Skeletal muscle tissue (tissue), 4 donors: ENCODE results near the gene SHISAL2A. TPM values are rescaled to one million over a fixed set of nuclear protein-coding genes. Genes with fewer than 3 reads are reported as not detected.

Experiments used
- H3K27ac ChIP-seq: one replicate; pipeline ENCODE4 v1.7.0; 2013; ENCODE audit warnings: mild to moderate bottlenecking, low read depth, low read length, inconsistent platforms
- H3K27me3 ChIP-seq, 3 donors: one replicate each; pipeline ENCODE4 v1.7.0; 2013; ENCODE audit warnings: low read length in 3 of 3; ENCODE audit not compliant: control insufficient read depth in 3 of 3, insufficient read depth in 3 of 3
- H3K36me3 ChIP-seq, 3 donors: one replicate each; pipeline ENCODE4 v1.7.0; 2013; ENCODE audit warnings: low read length in 3 of 3; ENCODE audit not compliant: control insufficient read depth in 3 of 3, insufficient read depth in 3 of 3
- H3K4me1 ChIP-seq, 3 donors: one replicate each; pipeline ENCODE4 v1.7.0; 2013; ENCODE audit warnings: low read length in 3 of 3, mild to moderate bottlenecking in 3 of 3; ENCODE audit not compliant: control insufficient read depth in 3 of 3, insufficient read depth in 3 of 3
- H3K4me3 ChIP-seq, 3 donors: one replicate each; pipeline ENCODE4 v1.7.0; 2013; ENCODE audit warnings: low read length in 3 of 3
- H3K9ac ChIP-seq, 3 donors: one replicate each; pipeline ENCODE4 v1.7.0; 2013; ENCODE audit warnings: low read length in 3 of 3, mild to moderate bottlenecking in 3 of 3, moderate library complexity in 2 of 3, low read depth in 1 of 3
- H3K9me3 ChIP-seq, 3 donors: one replicate each; pipeline ENCODE4 v1.7.0; 2013; ENCODE audit warnings: low read length in 3 of 3; ENCODE audit not compliant: control insufficient read depth in 3 of 3
- total RNA-seq: library from RNA; depleted of rRNA; stranded (reverse); fragments of >200 nt; gene quantifications from one replicate; pipeline ENCODE4 v1.2.3, GENCODE V29; 2014
- donor health status: Osteomylitis.

The SHISAL2A gene
- total RNA-seq, 1 donor from 2014 or later = 0.52 TPM

- Histone ChIP-seq H3K9me3 (no peaks in the 10 kb centered on the region), H3K36me3 (no peaks in the 10 kb centered on the region), H3K27me3 (peaks cover 7 to 23% (median 15%) of the 10 kb centered on the region in 3 donors), H3K27ac (no peak overlapping the region), H3K4me1 (peaks cover 0 to 18% (median 17%) of the 10 kb centered on the region in 3 donors), H3K4me3 (no peak overlapping the region), H3K9ac (no peak overlapping the region)
These were observed 1.1 kb downstream of the SHISAL2A start for GRCh38 chr1:52634111-52634510.

- H3K27me3 ChIP-seq = peaks cover 7 to 23% (median 15%) of the 10 kb centered on the region in 3 donors
- H3K9me3 ChIP-seq = no peaks in the 10 kb centered on the region
- no peak overlapping the region for H3K4me3 ChIP-seq
- H3K4me1 ChIP-seq = peaks cover 0 to 16% (median 12%) of the 10 kb centered on the region in 3 donors
- no peak overlapping the region for H3K9ac ChIP-seq
- no peaks in the 10 kb centered on the region for H3K36me3 ChIP-seq
- no peak overlapping the region for H3K27ac ChIP-seq
These were observed 2.5 kb downstream of the SHISAL2A start for GRCh38 chr1:52635321-52636089.

GRCh38 chr1:52636721-52637695, 4.0 kb downstream of the SHISAL2A start:
- peaks cover 5 to 20% (median 15%) of the 10 kb centered on the region in 3 donors for H3K27me3 ChIP-seq
- no peak overlapping the region for H3K27ac ChIP-seq
- H3K4me3 ChIP-seq = no peak overlapping the region
- H3K4me1 ChIP-seq = peaks cover 0 to 16% (median 10%) of the 10 kb centered on the region in 3 donors
- no peaks in the 10 kb centered on the region for H3K9me3 ChIP-seq
- no peak overlapping the region for H3K9ac ChIP-seq
- H3K36me3 ChIP-seq = no peaks in the 10 kb centered on the region

GRCh38 chr1:52637946-52638345, 5.0 kb downstream of the SHISAL2A start:
- H3K4me3 ChIP-seq = no peak overlapping the region
- no peak overlapping the region for H3K9ac ChIP-seq
- H3K27ac ChIP-seq = no peak overlapping the region
- H3K9me3 ChIP-seq = no peaks in the 10 kb centered on the region
- H3K4me1 ChIP-seq = peaks cover 0 to 16% (median 5%) of the 10 kb centered on the region in 3 donors
- H3K36me3 ChIP-seq = no peaks in the 10 kb centered on the region
- H3K27me3 ChIP-seq = peaks cover 0 to 11% (median 9%) of the 10 kb centered on the region in 3 donors

GRCh38 chr1:52640697-52641096, 7.7 kb downstream of the SHISAL2A start:
- Histone ChIP-seq H3K9me3 (no peaks in the 10 kb centered on the region), H3K27me3 (no peaks in the 10 kb centered on the region), H3K4me1 (peaks cover 0 to 12% (median 5%) of the 10 kb centered on the region in 3 donors), H3K4me3 (no peak overlapping the region), H3K9ac (no peak overlapping the region), H3K27ac (no peak overlapping the region), H3K36me3 (no peaks in the 10 kb centered on the region)

- Histone ChIP-seq H3K9ac (no peak overlapping the region), H3K27me3 (no peaks in the 10 kb centered on the region), H3K9me3 (no peaks in the 10 kb centered on the region)
These were observed 8.3 kb downstream of the SHISAL2A start for GRCh38 chr1:52641307-52641706.

GRCh38 chr1:52645261-52645660, 12.3 kb downstream of the SHISAL2A start:
- no peak overlapping the region for H3K4me3 ChIP-seq
- H3K9me3 ChIP-seq = no peaks in the 10 kb centered on the region
- H3K27ac ChIP-seq = no peak overlapping the region
- no peak overlapping the region for H3K9ac ChIP-seq
- H3K4me1 ChIP-seq = no peaks in the 10 kb centered on the region
- H3K27me3 ChIP-seq = no peaks in the 10 kb centered on the region
- H3K36me3 ChIP-seq = no peaks in the 10 kb centered on the region

More at GRCh38 chr1:52641307-52641706, 8.3 kb downstream of the SHISAL2A start:
- no peak overlapping the region for H3K27ac ChIP-seq
- H3K36me3 ChIP-seq = no peaks in the 10 kb centered on the region
- H3K4me1 ChIP-seq = peaks cover 0 to 12% (median 5%) of the 10 kb centered on the region in 3 donors
- no peak overlapping the region for H3K4me3 ChIP-seq

GRCh38 chr1:52651904-52652303, 18.9 kb downstream of the SHISAL2A start:
- no peak overlapping the region for H3K27ac ChIP-seq
- H3K4me1 ChIP-seq = peaks cover 0 to 8% (median 4%) of the 10 kb centered on the region in 3 donors
- H3K4me3 ChIP-seq = no peak overlapping the region
- no peaks in the 10 kb centered on the region for H3K9me3 ChIP-seq
- no peaks in the 10 kb centered on the region for H3K27me3 ChIP-seq
- H3K9ac ChIP-seq = no peak overlapping the region
- no peaks in the 10 kb centered on the region for H3K36me3 ChIP-seq

- H3K4me3 ChIP-seq = no peak overlapping the region
These were observed 20.4 kb downstream of the SHISAL2A start for GRCh38 chr1:52653207-52653849.

More at GRCh38 chr1:52653207-52653849, 20.4 kb downstream of the SHISAL2A start:
- H3K4me1 ChIP-seq = peaks cover 0 to 9% (median 4%) of the 10 kb centered on the region in 3 donors
- no peaks in the 10 kb centered on the region for H3K27me3 ChIP-seq
- H3K27ac ChIP-seq = no peak overlapping the region
- H3K9ac ChIP-seq = no peak overlapping the region
- H3K36me3 ChIP-seq = no peaks in the 10 kb centered on the region
- H3K9me3 ChIP-seq = no peaks in the 10 kb centered on the region
